CD4-positive, CD25-positive, alpha-beta regulatory T cell (primary cell): Measurements from ENCODE around the gene CXCL3. TPM values are rescaled to one million over a fixed set of nuclear protein-coding genes. Genes with fewer than 3 reads are reported as not detected.

Experiments
- ATAC-seq, 2 donors: fragments of 150-1000 bp; cut with Tn5 transposase; one replicate each; pipeline ENCODE4 v1.10.0; 2021; ENCODE audit warnings: low read depth in 2 of 2, moderate number of reproducible peaks in 2 of 2, moderate library complexity in 1 of 2
- DNase-seq, 3 donors: peaks; one replicate each; pipeline versions ENCODE4 v3.0.0 to v3.0.0-alpha.2; 2012 to 2022; ENCODE audit warnings: mixed read lengths in 1 of 3
- H3K27ac ChIP-seq: one replicate; pipeline ENCODE4 v1.7.0; 2013; ENCODE audit warnings: mild to moderate bottlenecking, low read length; ENCODE audit not compliant: insufficient read depth, poor library complexity, severe bottlenecking
- H3K27me3 ChIP-seq: one replicate; pipeline ENCODE4 v1.7.0; 2013; ENCODE audit warnings: low read length; ENCODE audit not compliant: control insufficient read depth, insufficient read depth
- H3K36me3 ChIP-seq: one replicate; pipeline ENCODE4 v1.7.0; 2013; ENCODE audit warnings: mild to moderate bottlenecking, low read length, moderate library complexity; ENCODE audit not compliant: control insufficient read depth, insufficient read depth
- H3K4me1 ChIP-seq: 2 replicates; pipeline ENCODE4 v1.7.0; 2013; ENCODE audit warnings: mild to moderate bottlenecking, low read length; ENCODE audit not compliant: insufficient read depth, control insufficient read depth, poor library complexity, severe bottlenecking
- H3K4me3 ChIP-seq: one replicate; pipeline ENCODE4 v1.7.0; 2013; ENCODE audit warnings: low read depth, mild to moderate bottlenecking, low read length, moderate library complexity
- H3K9me3 ChIP-seq, 2 experiments: 1 replicate in 1 of 2; 2 replicates in 1 of 2; pipeline ENCODE4 v1.7.0; 2013; ENCODE audit warnings: low read length in 2 of 2, mild to moderate bottlenecking in 1 of 2, moderate library complexity in 1 of 2; ENCODE audit not compliant: control insufficient read depth in 2 of 2
- H3K27ac Mint-ChIP-seq, 3 donors: one replicate each; pipeline ENCODE4 v1.8.0; 2020 to 2022; ENCODE audit warnings: mild to moderate bottlenecking in 3 of 3, mixed read lengths in 3 of 3, moderate library complexity in 2 of 3
- H3K27me3 Mint-ChIP-seq: one replicate; pipeline ENCODE4 v1.8.0; 2022; ENCODE audit warnings: mild to moderate bottlenecking, mixed read lengths
- H3K36me3 Mint-ChIP-seq: one replicate; pipeline ENCODE4 v1.8.0; 2020; ENCODE audit warnings: mixed read lengths
- H3K4me1 Mint-ChIP-seq, 4 donors: one replicate each; pipeline ENCODE4 v1.8.0; 2020 to 2022; ENCODE audit warnings: mixed read lengths in 4 of 4, mild to moderate bottlenecking in 1 of 4
- H3K4me3 Mint-ChIP-seq, 4 donors: one replicate each; pipeline ENCODE4 v1.8.0; 2020 to 2022; ENCODE audit warnings: mild to moderate bottlenecking in 4 of 4, mixed read lengths in 4 of 4, moderate library complexity in 3 of 4
- H3K9me3 Mint-ChIP-seq, 7 donors: one replicate each; pipeline ENCODE4 v1.8.0; 2020 to 2022; ENCODE audit warnings: mixed read lengths in 7 of 7, mild to moderate bottlenecking in 3 of 7, moderate library complexity in 2 of 7
- polyA plus RNA-seq, 4 donors: library from polyadenylated mRNA; unstranded; fragments of 300-500 nt; fragmentation: Illumina TruSeq; gene quantifications; one replicate each; pipeline ENCODE4 v1.2.3, GENCODE V29; 2021
- total RNA-seq: library from RNA; stranded (reverse); gene quantifications from one replicate; pipeline ENCODE4 v1.2.3, GENCODE V29; 2022

CXCL3 gene
- total and polyA plus RNA-seq, 5 donors from 2014 or later, result not detected

DNA sequence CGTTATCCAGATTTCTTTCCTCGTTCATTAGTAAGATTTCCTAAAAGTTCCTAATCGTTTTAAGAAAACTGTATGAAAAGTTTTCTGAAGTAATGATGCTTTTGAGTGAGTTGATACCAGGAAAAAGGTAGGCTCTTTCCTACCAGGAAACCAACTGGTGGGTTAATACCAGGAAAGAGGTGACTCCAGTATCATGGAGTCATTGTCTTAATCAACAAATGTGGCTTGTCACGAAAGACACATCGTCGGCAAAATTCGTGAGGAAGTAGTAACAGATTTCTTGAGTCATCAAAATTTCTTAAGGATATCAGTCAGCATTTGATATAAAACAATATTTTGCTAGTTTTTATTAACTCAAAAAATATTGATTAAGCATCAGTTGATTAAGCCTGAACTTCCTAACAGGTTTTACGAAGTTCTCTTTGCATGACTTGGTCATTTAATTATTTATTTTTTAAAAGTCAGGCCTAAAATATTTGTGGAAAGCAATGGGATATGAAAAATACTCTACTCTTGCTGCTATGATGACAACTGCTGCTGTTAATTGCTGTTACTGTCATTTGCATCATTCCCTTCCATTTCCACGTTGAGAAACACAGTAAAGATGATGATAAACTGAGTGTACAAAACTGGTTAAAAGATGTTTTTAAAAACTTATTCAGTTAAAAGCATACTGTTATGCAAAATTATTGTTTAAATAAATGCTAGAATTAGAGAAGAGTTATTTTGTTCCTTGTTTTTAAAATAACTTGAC is 47.3 kb downstream of the CXCL3 start:
- no peak for ATAC-seq
- peaks cover 0 to 4% (median 0%) of the 10 kb centered on the region in 7 donors for H3K9me3 Mint-ChIP-seq
- no peaks in the 10 kb centered on the region for H3K27me3 Mint-ChIP-seq

DNA sequence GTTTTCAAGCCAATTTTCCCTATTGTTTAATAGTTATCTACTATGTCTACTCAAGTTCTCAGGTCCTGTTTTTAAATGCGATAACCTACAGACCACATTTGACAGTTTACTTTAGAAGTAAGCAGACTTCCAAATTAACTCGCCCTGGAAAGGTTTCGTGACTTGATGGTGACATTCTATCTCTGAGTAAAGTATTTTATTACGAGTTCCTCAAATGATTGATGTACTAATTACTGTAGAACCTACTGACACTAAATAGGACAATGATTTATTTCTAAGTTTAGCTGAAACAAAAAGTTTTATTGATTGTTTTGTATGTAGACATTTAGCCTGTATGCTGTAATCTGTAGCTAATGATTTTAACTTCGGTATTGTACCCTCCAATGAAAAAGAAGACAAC is 48.6 kb downstream of the CXCL3 start:
- DNase-seq (no peak), ATAC-seq (no peak)
- H3K4me3 Mint-ChIP-seq, result no peak overlapping the region
- no peak overlapping the region for H3K27ac ChIP-seq
- H3K27me3 ChIP-seq, result no peaks in the 10 kb centered on the region
- H3K36me3 Mint-ChIP-seq, result no peaks in the 10 kb centered on the region
- no peaks in the 10 kb centered on the region for H3K4me1 ChIP-seq
- H3K27ac Mint-ChIP-seq, result no peak overlapping the region
- H3K4me1 Mint-ChIP-seq, result no peaks in the 10 kb centered on the region
- no peaks in the 10 kb centered on the region for H3K27me3 Mint-ChIP-seq
- H3K9me3 ChIP-seq, result no peaks in the 10 kb centered on the region
- no peaks in the 10 kb centered on the region for H3K36me3 ChIP-seq
- H3K4me3 ChIP-seq, result no peak overlapping the region
- H3K9me3 Mint-ChIP-seq, result peaks cover 0 to 4% (median 0%) of the 10 kb centered on the region in 7 donors

More for the DNA sequence above, 47.3 kb downstream of the CXCL3 start:
- Histone ChIP-seq H3K4me1 (no peaks in the 10 kb centered on the region), H3K36me3 (no peaks in the 10 kb centered on the region), H3K27me3 (no peaks in the 10 kb centered on the region), H3K27ac (no peak overlapping the region), H3K4me3 (no peak overlapping the region), H3K9me3 (no peaks in the 10 kb centered on the region)
- no peak overlapping the region for H3K27ac Mint-ChIP-seq
- no peaks in the 10 kb centered on the region for H3K36me3 Mint-ChIP-seq
- H3K4me3 Mint-ChIP-seq, result no peak overlapping the region
- no peak for DNase-seq
- no peaks in the 10 kb centered on the region for H3K4me1 Mint-ChIP-seq

- Histone ChIP-seq H3K27me3 (no peaks in the 10 kb centered on the region), H3K9me3 (no peaks in the 10 kb centered on the region), H3K27ac (no peak overlapping the region), H3K36me3 (no peaks in the 10 kb centered on the region), H3K4me3 (no peak overlapping the region), H3K4me1 (no peaks in the 10 kb centered on the region)
- no peak overlapping the region for H3K27ac Mint-ChIP-seq
- peaks cover 0 to 4% (median 0%) of the 10 kb centered on the region in 7 donors for H3K9me3 Mint-ChIP-seq
- H3K27me3 Mint-ChIP-seq, result no peaks in the 10 kb centered on the region
- DNase-seq, result no peak
- ATAC-seq, result no peak
- H3K36me3 Mint-ChIP-seq, result no peaks in the 10 kb centered on the region
- H3K4me3 Mint-ChIP-seq, result no peak overlapping the region
- no peaks in the 10 kb centered on the region for H3K4me1 Mint-ChIP-seq
Measured at GRCh38 chr4:73989031-73989430, 49.5 kb downstream of the CXCL3 start.

- H3K4me1 ChIP-seq, result no peaks in the 10 kb centered on the region
- H3K27ac ChIP-seq, result no peak within 1 kb of the TSS
- Mint-ChIP-seq H3K4me3 (no peak within 1 kb of the TSS), H3K4me1 (no peaks in the 10 kb centered on the region), H3K9me3 (peaks cover 0 to 4% (median 0%) of the 10 kb centered on the region in 7 donors), H3K27me3 (no peaks in the 10 kb centered on the region), H3K36me3 (no peaks in the 10 kb centered on the region), H3K27ac (no peak within 1 kb of the TSS)
- no peaks in the 10 kb centered on the region for H3K9me3 ChIP-seq
- DNase-seq, result no peak
- ATAC-seq, result no peak
- H3K27me3 ChIP-seq, result no peaks in the 10 kb centered on the region
- no peaks in the 10 kb centered on the region for H3K36me3 ChIP-seq
- no peak within 1 kb of the TSS for H3K4me3 ChIP-seq
Measured at GRCh38 chr4:73988061-73988460, 50.4 kb downstream of the CXCL3 start, which contains the start of gene PPBP. TSS of gene PPBP (minus strand) at chr4:73988190. CDS start at chr4:73988103, 87 bp downstream.

Other genes with a start within 250 kb of the CXCL3 start
- gene CXCL6, start 202.0 kb downstream of the CXCL3 start, total RNA-seq, result not detected
- not detected for gene CXCL6, start 202.0 kb downstream of the CXCL3 start, polyA plus RNA-seq
- gene PF4V1, start 185.4 kb downstream of the CXCL3 start, total RNA-seq, result 3.0 TPM
- gene PF4V1, start 185.4 kb downstream of the CXCL3 start, polyA plus RNA-seq, result not detected
- gene CXCL1, start 169.3 kb downstream of the CXCL3 start, total RNA-seq, result not detected
- gene CXCL1, start 169.3 kb downstream of the CXCL3 start, polyA plus RNA-seq, result not detected
- gene PF4, start 56.7 kb downstream of the CXCL3 start, total RNA-seq, result 62.5 TPM
- not detected for gene PF4, start 56.7 kb downstream of the CXCL3 start, polyA plus RNA-seq
- gene PPBP, start 50.5 kb downstream of the CXCL3 start, total RNA-seq, result 173 TPM
- gene PPBP, start 50.5 kb downstream of the CXCL3 start, polyA plus RNA-seq, result under 1 TPM in 1 of 4 donors, not detected in 3; 0.29 TPM
- gene CXCL5, start 40.0 kb downstream of the CXCL3 start, total RNA-seq, result 0.59 TPM
- not detected for gene CXCL5, start 40.0 kb downstream of the CXCL3 start, polyA plus RNA-seq
- gene CXCL2, start 60.5 kb upstream of the CXCL3 start, total RNA-seq, result 0.64 TPM
- not detected for gene CXCL2, start 60.5 kb upstream of the CXCL3 start, polyA plus RNA-seq
- gene MTHFD2L, start 119.4 kb upstream of the CXCL3 start, total RNA-seq, result 6.9 TPM
- 1 to 10 TPM; 2.3 to 6.8 (median 3.8) TPM for gene MTHFD2L, start 119.4 kb upstream of the CXCL3 start, polyA plus RNA-seq